KMS-11 (cell line): ENCODE measurements around the gene DDX51.

Experiments
- H2AFZ ChIP-seq: fragments of 200-600 bp; sonication (generic); 2 replicates; pipeline ENCODE4 v1.6.1; 2016; ENCODE audit warnings: antibody characterized with exemption, mixed run types, low read depth
- H3K27ac ChIP-seq: fragments of 200-600 bp; sonication (generic); 2 replicates; pipeline ENCODE4 v1.6.1; 2016; ENCODE audit warnings: mild to moderate bottlenecking, mixed run types
- H3K27me3 ChIP-seq: fragments of 200-600 bp; sonication (generic); 2 replicates; pipeline ENCODE4 v1.6.1; 2017; ENCODE audit warnings: mild to moderate bottlenecking, low read depth, mixed run types, moderate library complexity; ENCODE audit not compliant: insufficient read depth
- H3K36me3 ChIP-seq: fragments of 200-600 bp; sonication (generic); 2 replicates; pipeline ENCODE4 v1.6.1; 2017; ENCODE audit warnings: mild to moderate bottlenecking, mixed run types; ENCODE audit not compliant: insufficient read depth
- H3K4me1 ChIP-seq: fragments of 200-600 bp; sonication (generic); 2 replicates; pipeline ENCODE4 v1.6.1; 2016; ENCODE audit warnings: mild to moderate bottlenecking, low read depth, mixed run types; ENCODE audit not compliant: poor library complexity, severe bottlenecking
- H3K4me2 ChIP-seq: fragments of 200-600 bp; sonication (generic); 2 replicates; pipeline ENCODE4 v1.7.0; 2016; ENCODE audit warnings: mild to moderate bottlenecking, mixed run types
- H3K4me3 ChIP-seq: fragments of 200-600 bp; sonication (generic); IDR thresholded peaks from 2 replicates; pipeline ENCODE4 v1.6.1; 2017; ENCODE audit warnings: low read depth, low read length, mixed read lengths; ENCODE audit not compliant: insufficient read depth
- H3K79me2 ChIP-seq: fragments of 200-600 bp; sonication (generic); 2 replicates; pipeline ENCODE4 v1.6.1; 2016; ENCODE audit warnings: low read depth, mixed run types; ENCODE audit not compliant: insufficient read depth
- H3K9ac ChIP-seq: fragments of 200-600 bp; sonication (generic); 2 replicates; pipeline ENCODE4 v1.6.1; 2016; ENCODE audit warnings: mild to moderate bottlenecking, mixed run types
- H4K20me1 ChIP-seq: fragments of 200-600 bp; sonication (generic); 2 replicates; pipeline ENCODE4 v1.6.1; 2016; ENCODE audit warnings: mild to moderate bottlenecking, mixed run types; ENCODE audit not compliant: insufficient read depth
- CTCF ChIP-seq: fragments of 200-600 bp; sonication (generic); conservative IDR thresholded peaks from 2 replicates; pipeline ENCODE4 v1.6.1; 2017; ENCODE audit warnings: low read depth, mild to moderate bottlenecking, antibody characterized with exemption, low read length, moderate library complexity, mixed read lengths

The DDX51 gene

DNA sequence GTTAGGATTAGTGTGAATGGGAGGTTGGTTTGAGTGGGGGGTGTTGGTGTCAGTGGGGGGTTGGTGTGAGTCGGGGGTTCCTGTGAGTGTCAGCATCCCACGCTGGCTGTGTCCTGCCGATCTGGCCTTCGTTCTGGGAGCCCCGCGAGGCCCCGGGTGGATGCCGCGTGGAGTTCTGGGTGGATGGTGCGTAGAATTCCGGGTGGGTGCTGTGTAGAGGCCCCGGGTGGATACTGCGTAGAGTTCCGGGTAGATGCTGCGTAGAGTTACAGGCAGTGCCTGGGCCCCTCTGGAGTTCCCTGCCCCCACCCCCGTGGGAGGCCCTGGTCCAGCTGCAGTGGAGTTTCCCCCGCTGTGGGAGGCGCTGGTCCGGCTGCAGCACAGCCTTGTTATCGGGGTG is 8.8 kb upstream of the DDX51 start:
- no peaks in the 10 kb centered on the region for H3K27me3 ChIP-seq
- H3K4me1 ChIP-seq = no peaks in the 10 kb centered on the region
- no peaks in the 10 kb centered on the region for H3K36me3 ChIP-seq
- no peak overlapping the region for H3K27ac ChIP-seq
- H3K4me3 ChIP-seq = no peak overlapping the region
- H4K20me1 ChIP-seq = no peaks in the 10 kb centered on the region
- no peak for TF ChIP-seq CTCF
- no peak overlapping the region for H2AFZ ChIP-seq
- H3K9ac ChIP-seq = no peak overlapping the region
- no peaks in the 10 kb centered on the region for H3K79me2 ChIP-seq
- H3K4me2 ChIP-seq = no peak overlapping the region

DNA sequence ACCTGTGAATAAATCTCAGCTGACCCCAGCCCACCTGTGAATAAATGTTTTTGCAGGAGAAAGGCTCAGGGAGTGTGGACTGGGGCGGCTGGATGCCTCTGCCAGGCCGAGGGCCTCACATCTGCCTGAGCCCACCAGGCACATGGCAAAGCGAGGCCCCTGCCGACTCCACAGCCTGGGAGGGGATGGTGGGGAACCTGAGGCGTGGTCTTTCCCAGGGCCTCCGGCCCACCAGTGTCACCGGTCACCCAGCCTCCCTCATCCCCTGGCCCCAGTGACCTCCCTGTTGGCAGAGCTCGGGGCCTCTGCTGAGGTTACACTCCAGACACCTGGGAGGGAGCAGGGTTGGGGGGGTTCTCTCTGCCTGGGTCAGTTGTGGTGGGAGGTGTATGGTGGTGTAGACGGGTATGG is 8.3 kb upstream of the DDX51 start:
- Histone ChIP-seq H3K4me1 (no peaks in the 10 kb centered on the region), H3K79me2 (no peaks in the 10 kb centered on the region), H3K9ac (no peak overlapping the region), H3K4me2 (no peak overlapping the region), H3K4me3 (no peak overlapping the region), H3K36me3 (no peaks in the 10 kb centered on the region), H4K20me1 (no peaks in the 10 kb centered on the region), H2AFZ (no peak overlapping the region), H3K27me3 (no peaks in the 10 kb centered on the region), H3K27ac (no peak overlapping the region)
- no peak for TF ChIP-seq CTCF

DNA sequence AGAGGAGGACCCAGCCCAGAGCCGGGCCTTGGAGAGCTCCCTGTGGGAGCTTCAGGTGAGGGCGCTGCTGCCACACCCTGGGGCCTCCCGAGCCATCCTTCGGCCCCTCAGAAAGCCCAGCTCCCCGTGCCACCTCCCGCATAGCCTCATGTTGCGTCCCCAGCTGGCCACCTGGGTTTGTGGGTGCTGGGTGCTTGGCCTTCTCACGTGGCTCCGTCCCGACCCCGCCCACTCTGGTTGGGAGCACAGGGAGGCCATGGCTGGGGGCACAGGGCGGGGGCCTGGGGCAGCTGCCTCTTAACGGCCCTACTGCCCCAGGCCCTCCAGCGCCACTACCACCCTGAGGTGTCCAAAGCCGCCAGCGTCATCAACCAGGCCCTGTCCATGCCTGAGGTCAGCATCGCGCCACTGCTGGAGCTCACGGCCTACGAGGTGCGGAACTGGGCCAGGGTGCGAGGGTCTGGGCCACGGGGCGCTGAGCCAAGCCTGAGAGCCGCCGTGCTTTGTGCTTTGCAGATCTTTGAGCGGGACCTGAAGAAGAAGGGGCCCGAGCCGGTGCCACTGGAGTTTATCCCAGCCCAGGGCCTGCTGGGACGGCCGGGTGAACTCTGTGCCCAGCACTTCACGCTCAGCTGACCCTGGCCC is 7.8 kb upstream of the DDX51 start:
- Histone ChIP-seq H3K4me3 (no peak overlapping the region), H3K36me3 (no peaks in the 10 kb centered on the region), H4K20me1 (no peaks in the 10 kb centered on the region), H3K9ac (no peak overlapping the region), H3K27me3 (no peaks in the 10 kb centered on the region), H3K4me1 (no peaks in the 10 kb centered on the region), H2AFZ (no peak overlapping the region), H3K27ac (no peak overlapping the region), H3K4me2 (no peak overlapping the region), H3K79me2 (0 out of 2 replicates have a peak, but pooled peaks cover 1% of the 10 kb centered on the region)
- no peak for TF ChIP-seq CTCF

DNA sequence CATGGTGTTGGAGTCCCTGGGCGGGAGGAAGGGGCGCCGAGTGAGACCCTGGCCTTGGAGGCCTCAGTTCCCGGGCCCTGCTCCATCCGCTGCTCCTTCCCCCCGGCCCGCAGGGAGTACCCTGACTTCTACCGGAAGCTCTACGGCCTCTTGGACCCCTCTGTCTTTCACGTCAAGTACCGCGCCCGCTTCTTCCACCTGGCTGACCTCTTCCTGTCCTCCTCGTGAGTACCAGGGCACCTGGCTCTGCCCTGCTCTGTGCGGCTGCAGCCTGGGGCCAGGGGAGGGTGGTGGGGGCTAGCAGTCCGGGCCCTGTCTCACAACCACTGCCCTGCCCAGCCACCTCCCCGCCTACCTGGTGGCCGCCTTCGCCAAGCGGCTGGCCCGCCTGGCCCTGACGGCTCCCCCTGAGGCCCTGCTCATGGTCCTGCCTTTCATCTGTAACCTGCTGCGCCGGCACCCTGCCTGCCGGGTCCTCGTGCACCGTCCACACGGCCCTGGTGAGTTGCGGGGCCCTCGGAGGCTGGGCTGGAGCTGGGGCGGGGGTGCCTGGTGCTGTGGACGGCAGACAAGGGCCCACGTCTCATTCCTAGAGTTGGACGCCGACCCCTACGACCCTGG is 7.1 kb upstream of the DDX51 start:
- Histone ChIP-seq H3K9ac (no peak overlapping the region), H3K27ac (no peak overlapping the region), H2AFZ (no peak overlapping the region), H3K27me3 (no peaks in the 10 kb centered on the region), H3K36me3 (no peaks in the 10 kb centered on the region), H3K4me3 (no peak overlapping the region), H4K20me1 (no peaks in the 10 kb centered on the region), H3K4me2 (no peak overlapping the region), H3K4me1 (no peaks in the 10 kb centered on the region), H3K79me2 (peaks cover 7% of the 10 kb centered on the region; the same call in 1 of the 2 replicates)
- no peak for TF ChIP-seq CTCF
